Neural progenitor cell (in vitro differentiated cells): Measurements from ENCODE around the gene DTNBP1. TPM values are rescaled to one million over a fixed set of nuclear protein-coding genes. Genes with fewer than 3 reads are reported as not detected.

ENCODE experiments used
- DNase-seq: peaks from one replicate; pipeline ENCODE4 v3.0.0-alpha.2; 2016; ENCODE audit warnings: low spot score
- H2AFZ ChIP-seq: fragments of 200-600 bp; sonication (generic); replicated peaks from 2 replicates; pipeline ENCODE4 v1.6.1; 2016; ENCODE audit warnings: antibody characterized with exemption
- H3F3A ChIP-seq: fragments of 200-600 bp; sonication (generic); 2 replicates; pipeline ENCODE4 v1.6.1; 2016; ENCODE audit warnings: antibody characterized with exemption, low read depth
- H3K27ac ChIP-seq: fragments of 200-600 bp; sonication (generic); 2 replicates; pipeline ENCODE4 v1.5.1; 2016; ENCODE audit warnings: mild to moderate bottlenecking
- H3K27me3 ChIP-seq: fragments of 200-600 bp; sonication (generic); 2 replicates; pipeline ENCODE4 v1.6.1; 2016; ENCODE audit warnings: mild to moderate bottlenecking, moderate library complexity
- H3K36me3 ChIP-seq: fragments of 200-600 bp; sonication (generic); 2 replicates; pipeline ENCODE4 v1.5.1; 2016
- H3K4me1 ChIP-seq: fragments of 200-600 bp; sonication (generic); 2 replicates; pipeline ENCODE4 v1.6.1; 2016; ENCODE audit warnings: mixed run types
- H3K4me2 ChIP-seq: fragments of 200-600 bp; sonication (generic); 2 replicates; pipeline ENCODE4 v1.6.1; 2016
- H3K4me3 ChIP-seq: fragments of 200-600 bp; sonication (generic); 2 replicates; pipeline ENCODE4 v1.5.1; 2016
- H3K79me2 ChIP-seq: fragments of 200-600 bp; sonication (generic); 2 replicates; pipeline ENCODE4 v1.6.1; 2016; ENCODE audit warnings: low read depth
- H3K9ac ChIP-seq: fragments of 200-600 bp; sonication (generic); 2 replicates; pipeline ENCODE4 v1.6.1; 2016
- H3K9me3 ChIP-seq: fragments of 200-600 bp; sonication (generic); 2 replicates; pipeline ENCODE4 v1.5.1; 2016; ENCODE audit warnings: low read depth
- H4K20me1 ChIP-seq: fragments of 200-600 bp; sonication (generic); 2 replicates; pipeline ENCODE4 v1.6.1; 2016; ENCODE audit warnings: low read depth
- H3K27ac Mint-ChIP-seq: 3 replicates; pipeline ENCODE4 v1.8.0; 2021; ENCODE audit warnings: mixed read lengths
- H3K27me3 Mint-ChIP-seq: 2 replicates; pipeline ENCODE4 v1.8.0; 2022; ENCODE audit warnings: low read depth, mild to moderate bottlenecking, inconsistent platforms, moderate library complexity, mixed read lengths; ENCODE audit not compliant: insufficient read depth
- H3K36me3 Mint-ChIP-seq: 3 replicates; pipeline ENCODE4 v1.8.0; 2021; ENCODE audit warnings: mixed read lengths
- H3K4me1 Mint-ChIP-seq: 3 replicates; pipeline ENCODE4 v1.8.0; 2021; ENCODE audit warnings: mixed read lengths
- H3K4me3 Mint-ChIP-seq: 3 replicates; pipeline ENCODE4 v1.8.0; 2021; ENCODE audit warnings: mild to moderate bottlenecking, moderate library complexity, mixed read lengths
- H3K9me3 Mint-ChIP-seq: 3 replicates; pipeline ENCODE4 v1.8.0; 2020; ENCODE audit warnings: mixed read lengths
- EZH2 ChIP-seq: fragments of 200-600 bp; sonication (generic); IDR thresholded peaks from 2 replicates; pipeline ENCODE4 v1.6.1; 2017; ENCODE audit warnings: antibody characterized with exemption, mild to moderate bottlenecking, moderate library complexity
- EZH2phosphoT487 ChIP-seq: fragments of 200-600 bp; sonication (generic); IDR thresholded peaks from 2 replicates; pipeline ENCODE4 v1.6.1; 2017; ENCODE audit warnings: antibody characterized with exemption
- total RNA-seq: library from RNA; depleted of rRNA; stranded (reverse); fragments of >200 nt; gene quantifications from 2 replicates; pipeline ENCODE4 v1.2.3, GENCODE V29; 2015; ENCODE audit warnings: low replicate concordance
- TF ChIP-seq, protein P1 (sequence below): fragments of 200-600 bp; sonication (generic); IDR thresholded peaks from 2 replicates; pipeline ENCODE4 v1.5.1; 2017; ENCODE audit warnings: antibody characterized with exemption, mild to moderate bottlenecking

The DTNBP1 gene
- total RNA-seq, 1 donor from 2014 or later, result 4.5 TPM

DNA sequence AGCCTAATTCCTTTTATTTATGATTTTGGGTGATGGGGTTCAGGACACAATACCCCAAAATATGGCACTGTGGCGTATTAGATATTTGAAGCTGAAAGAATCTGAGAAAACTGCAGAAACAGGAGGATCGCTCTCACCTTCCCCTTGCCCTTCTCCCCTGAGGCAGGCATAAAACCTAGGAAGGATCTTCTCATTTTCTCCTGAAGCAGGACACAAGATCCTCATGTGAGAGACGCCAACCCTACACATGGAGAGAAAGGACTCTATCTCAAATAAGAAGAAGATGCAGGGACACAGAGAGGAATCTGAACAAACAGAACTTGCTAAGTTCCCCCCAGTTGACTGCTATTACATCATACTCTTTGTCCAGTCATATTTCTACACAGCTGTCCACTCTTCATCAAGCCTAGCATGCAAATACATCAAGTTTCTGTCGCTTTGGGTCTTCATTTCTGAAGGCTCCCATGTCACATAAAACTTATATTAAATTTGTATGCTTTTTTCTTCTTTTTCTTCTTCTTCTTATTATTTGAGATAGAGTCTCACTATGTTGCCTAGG lies 109.0 kb downstream of the DTNBP1 start:
- Histone ChIP-seq H4K20me1 (peaks cover 16% of the 10 kb centered on the region), H3K27me3 (no peaks in the 10 kb centered on the region), H3K79me2 (no peaks in the 10 kb centered on the region), H2AFZ (no peak overlapping the region), H3K27ac (no peak overlapping the region), H3K36me3 (no peaks in the 10 kb centered on the region), H3K4me3 (no peak overlapping the region), H3K4me2 (no peak overlapping the region), H3F3A (peaks cover 3% of the 10 kb centered on the region), H3K4me1 (peaks cover 13% of the 10 kb centered on the region), H3K9me3 (no peaks in the 10 kb centered on the region), H3K9ac (no peak overlapping the region)
- no peaks in the 10 kb centered on the region for H3K36me3 Mint-ChIP-seq
- no peak overlapping the region for H3K4me3 Mint-ChIP-seq
- peaks cover 2% of the 10 kb centered on the region for H3K27me3 Mint-ChIP-seq
- no peak overlapping the region for H3K27ac Mint-ChIP-seq
- no peak for DNase-seq
- H3K9me3 Mint-ChIP-seq, result no peaks in the 10 kb centered on the region
- peaks cover 42% of the 10 kb centered on the region for H3K4me1 Mint-ChIP-seq
- TF ChIP-seq EZH2phosphoT487 (no peak), EZH2 (no peak)

DNA sequence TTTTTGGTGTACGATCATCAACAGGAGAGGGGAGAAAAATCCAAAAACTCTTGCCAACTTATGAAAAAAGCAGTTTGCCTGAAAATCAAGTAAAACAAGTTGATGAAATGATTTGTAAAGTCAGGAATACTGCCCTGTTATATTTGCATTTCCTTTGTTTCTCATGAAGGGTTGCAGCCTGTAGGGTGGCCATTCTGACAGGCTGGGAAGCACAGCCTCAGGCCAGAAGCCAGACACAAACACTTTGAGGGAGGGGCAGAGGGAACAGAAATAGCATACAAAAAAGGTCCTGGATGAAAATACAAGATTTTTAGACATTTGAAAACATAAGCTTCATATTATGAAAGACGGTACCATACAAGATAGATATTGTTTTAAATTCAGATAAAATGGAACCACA lies 109.8 kb downstream of the DTNBP1 start:
- Mint-ChIP-seq H3K36me3 (no peaks in the 10 kb centered on the region), H3K4me1 (peaks cover 46% of the 10 kb centered on the region)

DNA sequence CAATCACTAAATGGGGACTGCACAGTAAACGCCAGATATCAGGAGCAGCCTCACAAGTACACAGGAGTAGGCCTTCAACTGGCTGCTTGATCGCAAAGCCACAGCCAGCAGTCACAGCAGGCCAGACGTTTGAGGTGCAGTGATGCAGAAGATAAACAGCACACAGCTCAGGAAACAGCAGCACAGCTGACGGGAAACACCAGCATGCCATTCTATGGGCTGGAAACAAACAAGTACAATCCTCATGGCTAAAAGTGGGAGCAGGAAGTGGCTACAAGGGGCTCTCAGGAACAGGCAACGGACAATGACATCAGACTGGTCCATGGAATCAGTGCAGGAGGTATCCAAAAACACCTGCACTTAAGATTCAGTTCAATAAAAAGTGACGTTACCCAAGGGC lies 111.0 kb downstream of the DTNBP1 start:
- Histone ChIP-seq H3F3A (peaks cover 3% of the 10 kb centered on the region), H3K9me3 (no peaks in the 10 kb centered on the region), H4K20me1 (peaks cover 16% of the 10 kb centered on the region), H2AFZ (no peak overlapping the region), H3K4me3 (no peak overlapping the region), H3K27me3 (no peaks in the 10 kb centered on the region), H3K9ac (no peak overlapping the region), H3K36me3 (no peaks in the 10 kb centered on the region), H3K27ac (no peak overlapping the region), H3K4me2 (peak overlapping the region; percentile 30), H3K79me2 (no peaks in the 10 kb centered on the region), H3K4me1 (peaks cover 21% of the 10 kb centered on the region)
- Mint-ChIP-seq H3K4me1 (peaks cover 50% of the 10 kb centered on the region), H3K27me3 (peaks cover 2% of the 10 kb centered on the region), H3K36me3 (no peaks in the 10 kb centered on the region), H3K9me3 (no peaks in the 10 kb centered on the region), H3K4me3 (no peak overlapping the region), H3K27ac (peak overlapping the region; percentile 72)
- no peak for TF ChIP-seq EZH2
- TF ChIP-seq, protein P1, sequence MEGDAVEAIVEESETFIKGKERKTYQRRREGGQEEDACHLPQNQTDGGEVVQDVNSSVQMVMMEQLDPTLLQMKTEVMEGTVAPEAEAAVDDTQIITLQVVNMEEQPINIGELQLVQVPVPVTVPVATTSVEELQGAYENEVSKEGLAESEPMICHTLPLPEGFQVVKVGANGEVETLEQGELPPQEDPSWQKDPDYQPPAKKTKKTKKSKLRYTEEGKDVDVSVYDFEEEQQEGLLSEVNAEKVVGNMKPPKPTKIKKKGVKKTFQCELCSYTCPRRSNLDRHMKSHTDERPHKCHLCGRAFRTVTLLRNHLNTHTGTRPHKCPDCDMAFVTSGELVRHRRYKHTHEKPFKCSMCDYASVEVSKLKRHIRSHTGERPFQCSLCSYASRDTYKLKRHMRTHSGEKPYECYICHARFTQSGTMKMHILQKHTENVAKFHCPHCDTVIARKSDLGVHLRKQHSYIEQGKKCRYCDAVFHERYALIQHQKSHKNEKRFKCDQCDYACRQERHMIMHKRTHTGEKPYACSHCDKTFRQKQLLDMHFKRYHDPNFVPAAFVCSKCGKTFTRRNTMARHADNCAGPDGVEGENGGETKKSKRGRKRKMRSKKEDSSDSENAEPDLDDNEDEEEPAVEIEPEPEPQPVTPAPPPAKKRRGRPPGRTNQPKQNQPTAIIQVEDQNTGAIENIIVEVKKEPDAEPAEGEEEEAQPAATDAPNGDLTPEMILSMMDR, result no peak
- TF ChIP-seq EZH2phosphoT487, result no peak
- peak; percentile 73 for DNase-seq

More for the DNA sequence above, 109.8 kb downstream of the DTNBP1 start:
- Histone ChIP-seq H3K4me1 (peaks cover 13% of the 10 kb centered on the region), H3K27ac (no peak overlapping the region), H3K27me3 (no peaks in the 10 kb centered on the region), H3K4me2 (no peak overlapping the region), H3K4me3 (no peak overlapping the region), H4K20me1 (peaks cover 16% of the 10 kb centered on the region), H3K79me2 (no peaks in the 10 kb centered on the region), H3K9ac (no peak overlapping the region), H2AFZ (no peak overlapping the region), H3K36me3 (no peaks in the 10 kb centered on the region), H3K9me3 (no peaks in the 10 kb centered on the region), H3F3A (peaks cover 3% of the 10 kb centered on the region)
- H3K27me3 Mint-ChIP-seq, result peaks cover 2% of the 10 kb centered on the region
- no peak for DNase-seq
- no peaks in the 10 kb centered on the region for H3K9me3 Mint-ChIP-seq
- TF ChIP-seq, protein P1, result no peak
- TF ChIP-seq EZH2phosphoT487, result no peak
- TF ChIP-seq EZH2, result no peak
- no peak overlapping the region for H3K27ac Mint-ChIP-seq
- H3K4me3 Mint-ChIP-seq, result no peak overlapping the region

DNA sequence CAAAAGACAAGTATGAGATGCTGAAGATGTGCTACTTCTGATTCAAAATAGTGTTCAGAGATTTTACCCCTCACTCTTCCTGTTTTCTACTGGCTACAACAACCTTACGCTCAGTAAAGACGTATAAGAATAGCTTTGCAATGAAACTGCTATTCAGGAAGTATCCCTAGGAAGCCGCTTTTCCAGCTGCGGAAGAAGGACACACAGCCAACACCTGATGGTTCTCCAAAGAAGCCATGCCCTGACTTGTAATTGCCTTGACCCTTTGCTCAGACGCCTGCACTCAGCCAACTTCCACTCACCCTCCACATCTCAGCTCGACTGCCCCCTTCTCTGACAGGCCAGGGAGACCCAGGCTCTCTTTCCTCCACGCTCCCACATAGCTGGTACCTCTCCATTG lies 111.6 kb downstream of the DTNBP1 start:
- no peak overlapping the region for H3K9ac ChIP-seq
- H3K36me3 Mint-ChIP-seq, result no peaks in the 10 kb centered on the region
- peaks cover 21% of the 10 kb centered on the region for H3K4me1 ChIP-seq
- no peaks in the 10 kb centered on the region for H3K9me3 Mint-ChIP-seq
- no peaks in the 10 kb centered on the region for H3K36me3 ChIP-seq
- no peak for DNase-seq
- no peak overlapping the region for H3K4me3 Mint-ChIP-seq
- no peak overlapping the region for H3K4me3 ChIP-seq
- H3K9me3 ChIP-seq, result no peaks in the 10 kb centered on the region
- H3K4me1 Mint-ChIP-seq, result peaks cover 47% of the 10 kb centered on the region
- no peaks in the 10 kb centered on the region for H3K79me2 ChIP-seq
- peaks cover 16% of the 10 kb centered on the region for H4K20me1 ChIP-seq
- H3K27me3 Mint-ChIP-seq, result peaks cover 2% of the 10 kb centered on the region
- H3F3A ChIP-seq, result peaks cover 3% of the 10 kb centered on the region
- peak overlapping the region; percentile 72 for H3K27ac Mint-ChIP-seq
- no peaks in the 10 kb centered on the region for H3K27me3 ChIP-seq
- H2AFZ ChIP-seq, result no peak overlapping the region
- H3K27ac ChIP-seq, result no peak overlapping the region
- TF ChIP-seq EZH2phosphoT487 (no peak), EZH2 (no peak)
- TF ChIP-seq, protein P1, result no peak
- peak overlapping the region; percentile 30 for H3K4me2 ChIP-seq
